Smooth muscle cell (in vitro differentiated cells): ENCODE data around the gene TMF1. TPM values are rescaled to one million over a fixed set of nuclear protein-coding genes. Genes with fewer than 3 reads are reported as not detected.

Experiments
- DNase-seq: peaks from one replicate; lab custom pipeline; 2025; ENCODE audit not compliant: unreplicated experiment; lab: John Stamatoyannopoulos, UW
- H2AFZ ChIP-seq: fragments of 200-600 bp; sonication (generic); 2 replicates; pipeline ENCODE4 v1.6.0; 2016; ENCODE audit warnings: antibody characterized with exemption, low read depth, mild to moderate bottlenecking
- H3F3A ChIP-seq: fragments of 200-600 bp; sonication (generic); 2 replicates; pipeline ENCODE4 v1.6.0; 2017; ENCODE audit warnings: antibody characterized with exemption, low read depth
- H3K27ac ChIP-seq: fragments of 200-600 bp; sonication (generic); 2 replicates; pipeline ENCODE4 v1.5.1; 2016; ENCODE audit warnings: low read depth, mild to moderate bottlenecking
- H3K27me3 ChIP-seq: fragments of 200-600 bp; sonication (generic); 2 replicates; pipeline ENCODE4 v1.6.1; 2016; ENCODE audit warnings: low read depth, mild to moderate bottlenecking
- H3K36me3 ChIP-seq: fragments of 200-600 bp; sonication (generic); 2 replicates; pipeline ENCODE4 v1.5.1; 2016; ENCODE audit warnings: low read depth
- H3K4me1 ChIP-seq: fragments of 200-600 bp; sonication (generic); 2 replicates; pipeline ENCODE4 v1.5.1; 2016; ENCODE audit warnings: low read depth
- H3K4me2 ChIP-seq: fragments of 200-600 bp; sonication (generic); 2 replicates; pipeline ENCODE4 v1.6.0; 2016; ENCODE audit warnings: mild to moderate bottlenecking
- H3K4me3 ChIP-seq: fragments of 200-600 bp; sonication (generic); 2 replicates; pipeline ENCODE4 v1.5.1; 2016; ENCODE audit warnings: mild to moderate bottlenecking
- H3K79me2 ChIP-seq: fragments of 200-600 bp; sonication (generic); 2 replicates; pipeline ENCODE4 v1.6.0; 2016; ENCODE audit warnings: low read depth, mild to moderate bottlenecking
- H3K9ac ChIP-seq: fragments of 200-600 bp; sonication (generic); 2 replicates; pipeline ENCODE4 v1.6.0; 2016; ENCODE audit warnings: low read depth
- H3K9me3 ChIP-seq: fragments of 200-600 bp; sonication (generic); replicated peaks from 2 replicates; pipeline ENCODE4 v1.5.1; 2016; ENCODE audit warnings: low read depth
- H4K20me1 ChIP-seq: fragments of 200-600 bp; sonication (generic); 2 replicates; pipeline ENCODE4 v1.6.0; 2016; ENCODE audit warnings: low read depth
- whole genome bisulfite sequencing: methylation state at CpG from one replicate; pipeline ENCODE4 v1.1.7; 2016; ENCODE audit warnings: low lambda C conversion rate; 5-methylcytosine and 5-hydroxymethylcytosine counted together
- polyA plus RNA-seq: library from polyadenylated mRNA; unstranded; fragments of >200 nt; fragmentation: Nextera tagmentation; extraction: Ambion mirVana; gene quantifications from 2 replicates; pipeline ENCODE4 v1.2.1, GENCODE V29; 2016
- total RNA-seq: library from RNA; depleted of rRNA; stranded (reverse); fragments of >200 nt; gene quantifications from 2 replicates; pipeline ENCODE4 v1.2.3, GENCODE V29; 2014
- TF ChIP-seq, protein P1 (sequence below): fragments of 200-600 bp; sonication (generic); IDR thresholded peaks from 2 replicates; pipeline ENCODE4 v1.5.1; 2017; ENCODE audit warnings: borderline replicate concordance, mild to moderate bottlenecking, antibody characterized with exemption; ENCODE audit not compliant: insufficient read depth, poor library complexity, severe bottlenecking

The TMF1 gene
- total and polyA plus RNA-seq, 2 experiments from 2014 or later = 28.9 to 63.0 TPM

DNA sequence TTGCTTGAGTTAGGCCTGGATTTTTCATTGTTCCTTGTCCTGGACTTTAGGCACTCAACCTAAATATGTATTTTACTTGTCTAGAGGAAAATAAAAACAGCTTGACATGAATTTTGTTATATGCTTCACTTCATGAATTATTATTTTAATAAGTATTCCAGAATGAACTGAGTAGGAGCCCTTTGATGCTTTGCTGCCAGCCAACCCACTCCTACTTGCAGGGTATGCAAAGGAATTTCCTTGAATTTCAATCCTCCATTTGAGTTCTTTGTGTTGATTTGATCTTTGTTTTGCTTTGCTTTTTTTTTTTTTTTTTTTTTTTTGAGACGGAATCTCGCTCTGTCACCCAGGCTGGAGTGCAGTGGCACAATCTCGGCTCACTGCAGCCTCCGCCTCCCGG is 44.2 kb upstream of the TMF1 start:
- Histone ChIP-seq H3K4me1 (peaks cover 12% of the 10 kb centered on the region), H2AFZ (no peak overlapping the region), H3F3A (no peaks in the 10 kb centered on the region), H3K9me3 (no peaks in the 10 kb centered on the region), H3K9ac (no peak overlapping the region), H3K36me3 (no peaks in the 10 kb centered on the region), H3K4me3 (no peak overlapping the region), H4K20me1 (peaks cover 84% of the 10 kb centered on the region), H3K4me2 (no peak overlapping the region), H3K79me2 (peaks cover 44% of the 10 kb centered on the region), H3K27ac (peak overlapping the region; percentile 28), H3K27me3 (no peaks in the 10 kb centered on the region)
- TF ChIP-seq, protein P1, sequence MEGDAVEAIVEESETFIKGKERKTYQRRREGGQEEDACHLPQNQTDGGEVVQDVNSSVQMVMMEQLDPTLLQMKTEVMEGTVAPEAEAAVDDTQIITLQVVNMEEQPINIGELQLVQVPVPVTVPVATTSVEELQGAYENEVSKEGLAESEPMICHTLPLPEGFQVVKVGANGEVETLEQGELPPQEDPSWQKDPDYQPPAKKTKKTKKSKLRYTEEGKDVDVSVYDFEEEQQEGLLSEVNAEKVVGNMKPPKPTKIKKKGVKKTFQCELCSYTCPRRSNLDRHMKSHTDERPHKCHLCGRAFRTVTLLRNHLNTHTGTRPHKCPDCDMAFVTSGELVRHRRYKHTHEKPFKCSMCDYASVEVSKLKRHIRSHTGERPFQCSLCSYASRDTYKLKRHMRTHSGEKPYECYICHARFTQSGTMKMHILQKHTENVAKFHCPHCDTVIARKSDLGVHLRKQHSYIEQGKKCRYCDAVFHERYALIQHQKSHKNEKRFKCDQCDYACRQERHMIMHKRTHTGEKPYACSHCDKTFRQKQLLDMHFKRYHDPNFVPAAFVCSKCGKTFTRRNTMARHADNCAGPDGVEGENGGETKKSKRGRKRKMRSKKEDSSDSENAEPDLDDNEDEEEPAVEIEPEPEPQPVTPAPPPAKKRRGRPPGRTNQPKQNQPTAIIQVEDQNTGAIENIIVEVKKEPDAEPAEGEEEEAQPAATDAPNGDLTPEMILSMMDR = no peak
- 93% methylated on average over 5 of the region's 5 CpGs for WGBS
- DNase-seq = no peak

DNA sequence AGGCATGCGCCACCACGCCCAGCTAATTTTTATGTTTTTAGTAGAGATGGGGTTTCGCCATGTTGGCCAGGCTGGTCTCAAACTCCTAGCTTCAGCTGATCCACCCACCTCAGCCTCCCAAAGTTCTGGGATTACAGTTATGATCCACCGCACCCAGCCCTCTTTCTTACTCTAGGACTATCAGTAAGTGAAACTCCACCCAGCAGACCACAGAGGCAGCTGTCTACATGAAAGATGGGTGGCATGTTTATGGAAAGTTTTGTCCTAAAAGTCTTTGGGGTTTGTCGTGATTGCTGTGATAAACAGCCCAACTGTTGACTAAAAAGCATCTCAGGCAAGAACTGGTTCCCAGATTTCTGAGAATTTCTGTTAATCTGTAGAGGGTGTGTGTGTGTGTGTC is 43.5 kb upstream of the TMF1 start:
- Histone ChIP-seq H3K27ac (peak overlapping the region; percentile 28), H3K4me2 (no peak overlapping the region), H2AFZ (no peak overlapping the region), H3K4me1 (peaks cover 12% of the 10 kb centered on the region), H3F3A (no peaks in the 10 kb centered on the region), H3K79me2 (peaks cover 51% of the 10 kb centered on the region), H3K27me3 (no peaks in the 10 kb centered on the region), H3K9ac (no peak overlapping the region), H4K20me1 (peaks cover 90% of the 10 kb centered on the region), H3K9me3 (no peaks in the 10 kb centered on the region), H3K4me3 (no peak overlapping the region), H3K36me3 (no peaks in the 10 kb centered on the region)
- TF ChIP-seq, protein P1 = no peak
- WGBS = 80% methylated on average over 5 of the region's 5 CpGs
- no peak for DNase-seq

DNA sequence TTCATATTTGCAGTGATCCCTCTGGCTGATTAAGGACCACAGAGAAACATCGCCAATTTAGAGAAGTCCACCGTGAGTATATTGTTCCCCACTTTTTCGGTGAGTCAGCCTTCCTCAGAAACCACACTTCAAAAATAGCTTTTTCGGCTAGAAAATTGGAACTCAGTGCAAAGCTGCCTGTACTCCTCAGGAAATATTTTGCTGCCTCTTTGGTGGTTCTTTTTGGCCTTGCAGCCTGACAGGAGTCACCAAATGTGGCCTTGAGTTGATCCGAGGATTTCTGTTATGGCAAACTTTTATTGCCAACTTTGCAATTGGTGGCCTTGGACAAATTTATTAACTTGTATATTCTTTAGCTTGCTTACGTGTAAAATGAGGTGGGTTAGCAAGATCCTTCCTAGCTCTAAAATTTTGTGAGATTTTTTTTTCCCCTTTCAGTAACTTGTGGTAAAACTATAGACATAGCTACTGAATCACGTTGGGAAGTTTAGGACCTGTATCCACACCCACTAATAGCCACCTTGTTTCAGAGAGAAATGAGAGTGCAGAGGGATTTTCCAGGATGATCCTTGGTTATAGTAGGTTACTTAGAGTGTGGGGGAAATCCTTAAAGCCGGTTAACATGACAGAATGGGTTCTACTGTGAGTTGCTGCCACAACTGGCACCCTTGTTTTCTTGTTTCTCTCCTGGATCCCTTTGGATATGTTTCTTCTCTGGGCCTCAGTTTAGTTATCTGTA is 42.5 kb upstream of the TMF1 start:
- Histone ChIP-seq H4K20me1 (peaks cover 91% of the 10 kb centered on the region), H3F3A (no peaks in the 10 kb centered on the region), H3K4me2 (no peak overlapping the region), H3K4me1 (peaks cover 12% of the 10 kb centered on the region), H3K36me3 (no peaks in the 10 kb centered on the region), H3K9me3 (no peaks in the 10 kb centered on the region), H2AFZ (no peak overlapping the region), H3K9ac (no peak overlapping the region), H3K27ac (peak overlapping the region; percentile 32), H3K79me2 (peaks cover 44% of the 10 kb centered on the region), H3K4me3 (no peak overlapping the region), H3K27me3 (no peaks in the 10 kb centered on the region)
- no peak for DNase-seq
- 73% methylated on average over 8 of the region's 8 CpGs for WGBS
- TF ChIP-seq, protein P1 = no peak

DNA sequence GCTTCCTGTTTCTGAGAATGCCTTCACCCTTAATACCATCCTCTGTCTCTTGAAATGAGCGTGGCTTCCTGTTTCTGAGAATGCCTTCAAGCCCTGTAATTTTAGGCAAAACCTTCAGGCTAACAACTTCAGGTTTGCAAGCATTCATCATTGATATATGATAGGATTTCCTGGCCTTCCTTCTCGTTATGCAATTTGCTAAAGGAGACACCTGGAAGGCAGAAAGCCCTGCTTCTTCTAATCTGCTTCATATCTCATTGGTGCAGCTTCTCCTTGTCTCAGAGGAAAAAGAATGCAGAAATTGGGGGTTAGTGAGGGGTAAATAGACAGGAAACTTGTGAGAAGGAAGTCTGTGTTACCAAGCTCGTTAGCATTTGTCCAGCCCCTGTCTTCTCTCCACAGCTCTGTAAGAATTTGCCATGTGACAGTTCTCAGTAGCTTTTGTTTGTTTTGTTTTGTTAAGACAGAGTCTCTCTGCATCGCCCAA is 39.9 kb upstream of the TMF1 start:
- Histone ChIP-seq H3K4me1 (peaks cover 28% of the 10 kb centered on the region), H4K20me1 (peaks cover 94% of the 10 kb centered on the region), H3K4me3 (no peak overlapping the region), H2AFZ (no peak overlapping the region), H3K27ac (no peak overlapping the region), H3K79me2 (peaks cover 50% of the 10 kb centered on the region), H3F3A (peaks cover 5% of the 10 kb centered on the region), H3K9me3 (no peaks in the 10 kb centered on the region), H3K9ac (peak overlapping the region; percentile 14), H3K27me3 (no peaks in the 10 kb centered on the region), H3K4me2 (no peak overlapping the region), H3K36me3 (no peaks in the 10 kb centered on the region)
- TF ChIP-seq, protein P1 = no peak
- 50% methylated on average over 4 of the region's 4 CpGs for WGBS
- no peak for DNase-seq
